Liver (tissue), 9 donors: Measurements from ENCODE around the gene DOCK8. TPM values are rescaled to one million over a fixed set of nuclear protein-coding genes. Genes with fewer than 3 reads are reported as not detected.

Source experiments
- DNase-seq: peaks from one replicate; pipeline ENCODE4 v3.0.0-alpha.2; 2017; ENCODE audit warnings: low spot score
- H3K27ac ChIP-seq, 2 donors: one replicate each; pipeline ENCODE4 v1.7.0; 2013; ENCODE audit warnings: inconsistent platforms in 2 of 2, low read length in 2 of 2, control low read depth in 1 of 2, low read depth in 1 of 2, mild to moderate bottlenecking in 1 of 2
- H3K27me3 ChIP-seq, 4 donors: one replicate each; pipeline versions ENCODE4 v1.6.1 to v1.7.0; 2013; ENCODE audit warnings: low read length in 3 of 4, inconsistent platforms in 1 of 4, mild to moderate bottlenecking in 1 of 4, moderate library complexity in 1 of 4; ENCODE audit not compliant: control insufficient read depth in 4 of 4, insufficient read depth in 4 of 4
- H3K36me3 ChIP-seq, 4 donors: one replicate each; pipeline versions ENCODE4 v1.6.1 to v1.7.0; 2013; ENCODE audit warnings: low read length in 3 of 4, mild to moderate bottlenecking in 3 of 4, low read depth in 1 of 4, moderate library complexity in 1 of 4; ENCODE audit not compliant: control insufficient read depth in 4 of 4, insufficient read depth in 3 of 4
- H3K4me1 ChIP-seq, 4 donors: one replicate each; pipeline versions ENCODE4 v1.6.1 to v1.7.0; 2013; ENCODE audit warnings: low read length in 3 of 4, mild to moderate bottlenecking in 3 of 4, moderate library complexity in 1 of 4; ENCODE audit not compliant: control insufficient read depth in 4 of 4, insufficient read depth in 4 of 4
- H3K4me3 ChIP-seq, 3 donors: one replicate each; pipeline versions ENCODE4 v1.6.1 to v1.7.0; 2013; ENCODE audit warnings: low read length in 3 of 3, control low read depth in 1 of 3, low read depth in 1 of 3, mild to moderate bottlenecking in 1 of 3
- H3K9ac ChIP-seq, 2 donors: one replicate each; pipeline ENCODE4 v1.7.0; 2013; ENCODE audit warnings: low read length in 2 of 2, mild to moderate bottlenecking in 2 of 2, moderate library complexity in 2 of 2, control low read depth in 1 of 2, low read depth in 1 of 2
- H3K9me3 ChIP-seq, 4 donors: one replicate each; pipeline versions ENCODE4 v1.6.1 to v1.7.0; 2013; ENCODE audit warnings: low read length in 3 of 4; ENCODE audit not compliant: control insufficient read depth in 4 of 4
- EGR1 ChIP-seq, 2 donors: IDR thresholded peaks; 2 replicates each; pipeline ENCODE4 v1.6.1; 2016 to 2018; ENCODE audit warnings: antibody characterized with exemption in 2 of 2, low read depth in 2 of 2
- FOXA1 ChIP-seq: IDR thresholded peaks from 2 replicates; pipeline ENCODE4 v1.6.1; 2016; ENCODE audit warnings: antibody characterized with exemption
- FOXA2 ChIP-seq: IDR thresholded peaks from 2 replicates; pipeline ENCODE4 v1.6.1; 2016; ENCODE audit warnings: antibody characterized with exemption
- GABPA ChIP-seq, 2 donors: IDR thresholded peaks in 1 of 2; conservative IDR thresholded peaks in 1 of 2; 2 replicates each; pipeline ENCODE4 v1.6.1; 2016; ENCODE audit warnings: antibody characterized with exemption in 2 of 2, mild to moderate bottlenecking in 1 of 2, moderate library complexity in 1 of 2
- HNF4A ChIP-seq, 2 donors: conservative IDR thresholded peaks; 2 replicates each; pipeline ENCODE4 v1.6.1; 2016; ENCODE audit warnings: antibody characterized with exemption in 2 of 2, mild to moderate bottlenecking in 2 of 2
- HNF4G ChIP-seq: IDR thresholded peaks from 2 replicates; pipeline ENCODE4 v1.6.1; 2016; ENCODE audit warnings: antibody characterized with exemption
- JUND ChIP-seq, 2 donors: IDR thresholded peaks; 2 replicates each; pipeline ENCODE4 v1.6.1; 2016; ENCODE audit warnings: antibody characterized with exemption in 2 of 2
- NR2F2 ChIP-seq: IDR thresholded peaks from 2 replicates; pipeline ENCODE4 v1.6.1; 2016; ENCODE audit warnings: antibody characterized with exemption
- RAD21 ChIP-seq, 2 donors: IDR thresholded peaks; 2 replicates each; pipeline ENCODE4 v1.6.1; 2016; ENCODE audit warnings: antibody characterized with exemption in 2 of 2, mild to moderate bottlenecking in 2 of 2
- RXRA ChIP-seq, 2 donors: IDR thresholded peaks; 2 replicates each; pipeline ENCODE4 v1.6.1; 2017 to 2018; ENCODE audit warnings: antibody characterized with exemption in 2 of 2, mild to moderate bottlenecking in 1 of 2
- SP1 ChIP-seq: IDR thresholded peaks from 2 replicates; pipeline ENCODE4 v1.6.1; 2018; ENCODE audit warnings: antibody characterized with exemption, mild to moderate bottlenecking
- TAF1 ChIP-seq: conservative IDR thresholded peaks from 2 replicates; pipeline ENCODE4 v1.6.1; 2016; ENCODE audit warnings: antibody characterized with exemption, mild to moderate bottlenecking
- YY1 ChIP-seq: IDR thresholded peaks from 2 replicates; pipeline ENCODE4 v1.6.1; 2016; ENCODE audit warnings: antibody characterized with exemption, mild to moderate bottlenecking
- WGBS: extraction: QIAGEN DNeasy Blood & Tissue Kit; methylation state at CpG from one replicate; pipeline ENCODE4 v1.1.7; 2013; 5-methylcytosine and 5-hydroxymethylcytosine counted together
- polyA plus RNA-seq, 2 donors: library from polyadenylated mRNA; stranded (reverse) in 1 of 2; unstranded in 1 of 2; fragments of 200-250 nt in 1 of 2; fragments of >200 nt in 1 of 2; fragmentation: Nextera tagmentation in 1 of 2; extraction: Ambion mirVana in 1 of 2; gene quantifications; one replicate each; pipeline versions ENCODE4 v1.2.1 to v1.2.3, GENCODE V29; 2013 to 2015
- total RNA-seq, 2 donors: library from RNA; depleted of rRNA; stranded (reverse); fragments of >200 nt; gene quantifications; one replicate each; pipeline ENCODE4 v1.2.3, GENCODE V29; 2014
- TF ChIP-seq, protein P1 (sequence below): fragments of 150-350 bp; IDR thresholded peaks from 2 replicates; pipeline ENCODE4 v1.5.1; 2017; ENCODE audit warnings: improper control_type of control experiment, low read depth, low read length; ENCODE audit not compliant: missing input control
- TF ChIP-seq, protein P2 (sequence below): IDR thresholded peaks from 2 replicates; pipeline ENCODE4 v1.6.1; 2016; ENCODE audit warnings: antibody characterized with exemption, mild to moderate bottlenecking
- TF ChIP-seq, protein P3 (sequence below): IDR thresholded peaks from 2 replicates; pipeline ENCODE4 v1.6.1; 2016; ENCODE audit warnings: antibody characterized with exemption
- TF ChIP-seq, protein P4 (sequence below): IDR thresholded peaks from 2 replicates; pipeline ENCODE4 v1.6.1; 2016; ENCODE audit warnings: antibody characterized with exemption
- TF ChIP-seq, protein P5 (sequence below): IDR thresholded peaks from 2 replicates; pipeline ENCODE4 v1.6.1; 2016; ENCODE audit warnings: antibody characterized with exemption
- donor health status: healthy.
- donor health status: healthy.
- donor health status: healthy.
- donor health status: healthy.
- donor health status: healthy.

DOCK8 gene
- total and polyA plus RNA-seq, 4 donors, result 3.8 to 22.6 (median 7.4) TPM

DNA sequence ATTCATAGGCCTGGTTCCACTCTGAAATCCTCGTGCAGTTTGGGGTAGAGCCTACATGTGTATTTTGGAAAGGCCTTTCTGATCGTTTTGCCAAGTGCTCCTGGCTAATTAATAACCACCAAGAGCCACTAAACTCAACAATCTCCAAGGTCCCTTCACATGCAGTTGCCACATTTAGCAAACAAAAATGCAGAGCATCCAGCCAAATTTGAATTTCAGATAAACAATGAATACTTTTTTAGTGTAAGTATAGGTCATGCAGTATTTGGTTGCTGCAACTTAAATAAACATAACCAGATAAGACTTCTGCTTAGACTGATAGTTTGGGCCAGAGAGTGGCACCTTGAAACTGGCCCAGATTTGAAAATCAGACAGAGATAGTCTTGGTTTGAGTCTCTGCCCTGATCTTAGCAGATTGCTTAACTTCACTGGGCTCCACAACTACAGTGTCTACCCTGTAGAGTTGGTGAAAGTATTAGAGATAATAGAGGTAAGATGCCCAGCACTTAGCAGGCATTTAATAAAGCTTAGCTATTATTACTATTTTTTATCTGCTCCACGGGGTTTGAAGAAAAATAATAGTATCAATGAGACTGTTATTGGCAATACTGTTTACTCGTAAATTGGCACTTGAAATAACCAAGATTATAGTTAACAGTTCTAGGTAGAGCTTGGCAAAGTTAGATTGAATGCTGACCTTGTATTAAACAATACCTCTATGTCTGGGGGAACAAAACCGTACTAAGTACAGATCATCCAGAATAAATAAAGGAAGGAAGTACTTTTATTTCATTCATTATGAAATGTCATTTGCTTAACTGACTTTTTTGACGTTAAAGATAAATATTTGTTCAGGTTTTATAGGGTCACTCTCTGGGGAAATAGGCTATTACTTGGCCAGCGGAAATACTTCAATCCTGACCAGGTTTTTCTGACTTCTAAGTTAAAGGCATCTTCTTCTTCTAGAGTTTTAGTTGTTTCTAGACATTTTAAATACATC lies 274.8 kb downstream of the DOCK8 start:
- Histone ChIP-seq H3K27ac (no peak overlapping the region), H3K9me3 (no peaks in the 10 kb centered on the region), H3K36me3 (no peaks in the 10 kb centered on the region), H3K27me3 (peaks cover 0 to 28% (median 4%) of the 10 kb centered on the region in 4 donors), H3K4me3 (no peak overlapping the region), H3K4me1 (peaks cover 0 to 18% (median 13%) of the 10 kb centered on the region in 4 donors), H3K9ac (no peak overlapping the region)
- no peak for DNase-seq
- WGBS, result 19% methylated on average over 7 of the region's 7 CpGs
- no peak for TF ChIP-seq TAF1
- TF ChIP-seq JUND (IDR thresholded peaks at IDR 0.05), result peak; percentile 73 to 87
- peak in 1 of 2 donors; percentile 45 for TF ChIP-seq RAD21 (IDR thresholded peaks at IDR 0.05)
- TF ChIP-seq RXRA (IDR thresholded peaks at IDR 0.05), result peak; percentile 77 to 93
- TF ChIP-seq, protein P1, sequence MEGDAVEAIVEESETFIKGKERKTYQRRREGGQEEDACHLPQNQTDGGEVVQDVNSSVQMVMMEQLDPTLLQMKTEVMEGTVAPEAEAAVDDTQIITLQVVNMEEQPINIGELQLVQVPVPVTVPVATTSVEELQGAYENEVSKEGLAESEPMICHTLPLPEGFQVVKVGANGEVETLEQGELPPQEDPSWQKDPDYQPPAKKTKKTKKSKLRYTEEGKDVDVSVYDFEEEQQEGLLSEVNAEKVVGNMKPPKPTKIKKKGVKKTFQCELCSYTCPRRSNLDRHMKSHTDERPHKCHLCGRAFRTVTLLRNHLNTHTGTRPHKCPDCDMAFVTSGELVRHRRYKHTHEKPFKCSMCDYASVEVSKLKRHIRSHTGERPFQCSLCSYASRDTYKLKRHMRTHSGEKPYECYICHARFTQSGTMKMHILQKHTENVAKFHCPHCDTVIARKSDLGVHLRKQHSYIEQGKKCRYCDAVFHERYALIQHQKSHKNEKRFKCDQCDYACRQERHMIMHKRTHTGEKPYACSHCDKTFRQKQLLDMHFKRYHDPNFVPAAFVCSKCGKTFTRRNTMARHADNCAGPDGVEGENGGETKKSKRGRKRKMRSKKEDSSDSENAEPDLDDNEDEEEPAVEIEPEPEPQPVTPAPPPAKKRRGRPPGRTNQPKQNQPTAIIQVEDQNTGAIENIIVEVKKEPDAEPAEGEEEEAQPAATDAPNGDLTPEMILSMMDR, result no peak
- no peak for TF ChIP-seq NR2F2
- peak; percentile 14 for TF ChIP-seq HNF4G
- TF ChIP-seq, protein P2, sequence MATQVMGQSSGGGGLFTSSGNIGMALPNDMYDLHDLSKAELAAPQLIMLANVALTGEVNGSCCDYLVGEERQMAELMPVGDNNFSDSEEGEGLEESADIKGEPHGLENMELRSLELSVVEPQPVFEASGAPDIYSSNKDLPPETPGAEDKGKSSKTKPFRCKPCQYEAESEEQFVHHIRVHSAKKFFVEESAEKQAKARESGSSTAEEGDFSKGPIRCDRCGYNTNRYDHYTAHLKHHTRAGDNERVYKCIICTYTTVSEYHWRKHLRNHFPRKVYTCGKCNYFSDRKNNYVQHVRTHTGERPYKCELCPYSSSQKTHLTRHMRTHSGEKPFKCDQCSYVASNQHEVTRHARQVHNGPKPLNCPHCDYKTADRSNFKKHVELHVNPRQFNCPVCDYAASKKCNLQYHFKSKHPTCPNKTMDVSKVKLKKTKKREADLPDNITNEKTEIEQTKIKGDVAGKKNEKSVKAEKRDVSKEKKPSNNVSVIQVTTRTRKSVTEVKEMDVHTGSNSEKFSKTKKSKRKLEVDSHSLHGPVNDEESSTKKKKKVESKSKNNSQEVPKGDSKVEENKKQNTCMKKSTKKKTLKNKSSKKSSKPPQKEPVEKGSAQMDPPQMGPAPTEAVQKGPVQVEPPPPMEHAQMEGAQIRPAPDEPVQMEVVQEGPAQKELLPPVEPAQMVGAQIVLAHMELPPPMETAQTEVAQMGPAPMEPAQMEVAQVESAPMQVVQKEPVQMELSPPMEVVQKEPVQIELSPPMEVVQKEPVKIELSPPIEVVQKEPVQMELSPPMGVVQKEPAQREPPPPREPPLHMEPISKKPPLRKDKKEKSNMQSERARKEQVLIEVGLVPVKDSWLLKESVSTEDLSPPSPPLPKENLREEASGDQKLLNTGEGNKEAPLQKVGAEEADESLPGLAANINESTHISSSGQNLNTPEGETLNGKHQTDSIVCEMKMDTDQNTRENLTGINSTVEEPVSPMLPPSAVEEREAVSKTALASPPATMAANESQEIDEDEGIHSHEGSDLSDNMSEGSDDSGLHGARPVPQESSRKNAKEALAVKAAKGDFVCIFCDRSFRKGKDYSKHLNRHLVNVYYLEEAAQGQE, result peak; percentile 72
- TF ChIP-seq, protein P3, sequence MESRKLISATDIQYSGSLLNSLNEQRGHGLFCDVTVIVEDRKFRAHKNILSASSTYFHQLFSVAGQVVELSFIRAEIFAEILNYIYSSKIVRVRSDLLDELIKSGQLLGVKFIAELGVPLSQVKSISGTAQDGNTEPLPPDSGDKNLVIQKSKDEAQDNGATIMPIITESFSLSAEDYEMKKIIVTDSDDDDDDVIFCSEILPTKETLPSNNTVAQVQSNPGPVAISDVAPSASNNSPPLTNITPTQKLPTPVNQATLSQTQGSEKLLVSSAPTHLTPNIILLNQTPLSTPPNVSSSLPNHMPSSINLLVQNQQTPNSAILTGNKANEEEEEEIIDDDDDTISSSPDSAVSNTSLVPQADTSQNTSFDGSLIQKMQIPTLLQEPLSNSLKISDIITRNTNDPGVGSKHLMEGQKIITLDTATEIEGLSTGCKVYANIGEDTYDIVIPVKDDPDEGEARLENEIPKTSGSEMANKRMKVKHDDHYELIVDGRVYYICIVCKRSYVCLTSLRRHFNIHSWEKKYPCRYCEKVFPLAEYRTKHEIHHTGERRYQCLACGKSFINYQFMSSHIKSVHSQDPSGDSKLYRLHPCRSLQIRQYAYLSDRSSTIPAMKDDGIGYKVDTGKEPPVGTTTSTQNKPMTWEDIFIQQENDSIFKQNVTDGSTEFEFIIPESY, result peak; percentile 87
- TF ChIP-seq YY1, result peak; percentile 56
- TF ChIP-seq, protein P4, sequence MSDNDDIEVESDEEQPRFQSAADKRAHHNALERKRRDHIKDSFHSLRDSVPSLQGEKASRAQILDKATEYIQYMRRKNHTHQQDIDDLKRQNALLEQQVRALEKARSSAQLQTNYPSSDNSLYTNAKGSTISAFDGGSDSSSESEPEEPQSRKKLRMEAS, result peak; percentile 77
- peak in 1 of 2 donors; percentile 60 for TF ChIP-seq EGR1 (IDR thresholded peaks at IDR 0.05; ENCODE audit: low read depth in 2 of 2)
- TF ChIP-seq, protein P5, sequence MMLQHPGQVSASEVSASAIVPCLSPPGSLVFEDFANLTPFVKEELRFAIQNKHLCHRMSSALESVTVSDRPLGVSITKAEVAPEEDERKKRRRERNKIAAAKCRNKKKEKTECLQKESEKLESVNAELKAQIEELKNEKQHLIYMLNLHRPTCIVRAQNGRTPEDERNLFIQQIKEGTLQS, result no peak
- peak in 1 of 2 donors; percentile 35 for TF ChIP-seq GABPA (IDR thresholded peaks at IDR 0.05 in 1 of 2, conservative IDR thresholded peaks at IDR 0.05 in 1 of 2)
- TF ChIP-seq SP1, result peak; percentile 85
- TF ChIP-seq FOXA2, result peak; percentile 89
- peak; percentile 66 to 83 for TF ChIP-seq HNF4A (conservative IDR thresholded peaks at IDR 0.05)
- TF ChIP-seq FOXA1, result peak; percentile 92
